Right lobe of liver (tissue), 4 donors: Measurements from ENCODE around the gene HOXA4.

Source experiments
- CTCF ChIP-seq, 4 donors: fragments of 200-600 bp in 3 of 4; fragments of 450-650 bp in 1 of 4; IDR thresholded peaks; one replicate each; pipeline versions ENCODE4 v1.5.1 to v1.8.0; 2016 to 2022; ENCODE audit warnings: antibody characterized with exemption in 4 of 4, mild to moderate bottlenecking in 2 of 4
- POLR2A ChIP-seq: fragments of 450-650 bp; IDR thresholded peaks from one replicate; pipeline ENCODE4 v1.6.1; 2017; ENCODE audit warnings: antibody characterized with exemption, mild to moderate bottlenecking
- donor health status: DM: no; HTN: no; CAD: no.
- donor health status: DM: no; HTN: no; CAD: no.
- donor health status: DM: no; HTN: yes; CAD: no.

- TF ChIP-seq CTCF (IDR thresholded peaks at IDR 0.05) (no peak), POLR2A (no peak)
These were observed 21.6 kb upstream of the HOXA4 start, which contains the start of gene HOXA3 for GRCh38 chr7:27151931-27152815.
